ENCODE measurements around the gene OIT3. TPM values are rescaled to one million over a fixed set of nuclear protein-coding genes. Genes with fewer than 3 reads are reported as not detected.

Gene OIT3
- total RNA-seq, 1 donor from 2014 or later, result 5.5 TPM

DNA sequence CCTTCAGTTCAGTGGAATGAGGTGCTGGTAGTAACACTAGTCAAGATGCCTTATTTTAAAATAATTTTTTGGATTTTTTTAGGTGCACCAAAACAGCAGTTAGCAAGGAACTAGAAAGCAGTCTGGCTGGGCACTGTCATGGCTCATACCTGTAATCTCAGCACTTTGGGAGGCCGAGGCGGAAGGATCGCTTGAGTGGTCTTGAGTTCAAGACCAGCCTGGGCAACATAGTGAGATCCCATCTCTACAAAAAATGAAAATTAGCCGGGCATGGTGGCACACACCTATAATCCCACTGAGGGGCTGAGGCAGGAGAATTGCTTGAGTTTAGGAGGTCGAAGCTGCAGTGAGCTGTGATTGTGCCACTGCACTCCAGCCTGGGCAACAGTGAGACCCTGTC, 35.3 kb downstream of the OIT3 start:
- H3K36me3 Mint-ChIP-seq (ENCODE audit: low read depth, unreplicated experiment), result peaks cover 3% of the 10 kb centered on the region
- no peak for TF ChIP-seq CTCF (IDR thresholded peaks at IDR 0.05; ENCODE audit: unreplicated experiment)
- no peak overlapping the region for H3K4me3 Mint-ChIP-seq (ENCODE audit: unreplicated experiment)
- peaks cover 3% of the 10 kb centered on the region for H3K4me1 Mint-ChIP-seq (ENCODE audit: unreplicated experiment)
- no peaks in the 10 kb centered on the region for H3K27me3 Mint-ChIP-seq (ENCODE audit: unreplicated experiment)
- H3K27ac Mint-ChIP-seq (ENCODE audit: unreplicated experiment), result no peak overlapping the region
- no peaks in the 10 kb centered on the region for H3K9me3 Mint-ChIP-seq (ENCODE audit: unreplicated experiment)
- no peak for DNase-seq (ENCODE audit: low spot score)

DNA sequence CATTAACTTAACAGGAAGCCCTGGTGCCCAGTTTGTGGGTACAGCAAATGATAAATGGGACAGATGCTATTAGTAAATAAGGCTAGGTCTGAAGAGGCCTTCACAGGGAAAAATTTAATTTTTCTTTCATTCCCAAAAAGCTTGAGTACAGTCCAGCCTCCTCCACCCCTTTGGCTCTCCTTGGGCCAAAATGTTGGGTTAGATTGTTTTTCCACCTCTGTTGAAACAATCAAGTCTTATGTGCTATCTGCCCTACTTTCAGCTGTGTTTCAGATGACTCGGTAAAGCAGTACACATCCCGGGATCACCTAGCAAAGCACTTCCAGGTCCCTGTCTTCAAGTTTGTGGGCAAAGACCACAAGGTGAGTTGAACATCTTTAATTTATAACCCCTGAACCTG, 36.7 kb downstream of the OIT3 start:
- no peaks in the 10 kb centered on the region for H3K9me3 Mint-ChIP-seq (ENCODE audit: unreplicated experiment)
- no peak overlapping the region for H3K4me3 Mint-ChIP-seq (ENCODE audit: unreplicated experiment)
- H3K4me1 Mint-ChIP-seq (ENCODE audit: unreplicated experiment), result peaks cover 3% of the 10 kb centered on the region
- H3K36me3 Mint-ChIP-seq (ENCODE audit: low read depth, unreplicated experiment), result peaks cover 3% of the 10 kb centered on the region
- DNase-seq (ENCODE audit: low spot score), result no peak
- TF ChIP-seq CTCF (IDR thresholded peaks at IDR 0.05; ENCODE audit: unreplicated experiment), result no peak
- no peak overlapping the region for H3K27ac Mint-ChIP-seq (ENCODE audit: unreplicated experiment)
- no peaks in the 10 kb centered on the region for H3K27me3 Mint-ChIP-seq (ENCODE audit: unreplicated experiment)

- no peaks in the 10 kb centered on the region for H3K27me3 Mint-ChIP-seq (ENCODE audit: unreplicated experiment)
- no peak overlapping the region for H3K4me3 Mint-ChIP-seq (ENCODE audit: unreplicated experiment)
- no peak for TF ChIP-seq CTCF (IDR thresholded peaks at IDR 0.05; ENCODE audit: unreplicated experiment)
- H3K36me3 Mint-ChIP-seq (ENCODE audit: low read depth, unreplicated experiment), result peaks cover 9% of the 10 kb centered on the region
- no peak overlapping the region for H3K27ac Mint-ChIP-seq (ENCODE audit: unreplicated experiment)
- peaks cover 3% of the 10 kb centered on the region for H3K4me1 Mint-ChIP-seq (ENCODE audit: unreplicated experiment)
- DNase-seq (ENCODE audit: low spot score), result no peak
- no peaks in the 10 kb centered on the region for H3K9me3 Mint-ChIP-seq (ENCODE audit: unreplicated experiment)
These were observed 38.9 kb downstream of the OIT3 start for GRCh38 chr10:72932259-72933015.

- Mint-ChIP-seq H3K27me3 (ENCODE audit: unreplicated experiment) (no peaks in the 10 kb centered on the region), H3K9me3 (ENCODE audit: unreplicated experiment) (no peaks in the 10 kb centered on the region), H3K4me1 (ENCODE audit: unreplicated experiment) (peaks cover 8% of the 10 kb centered on the region), H3K36me3 (ENCODE audit: low read depth, unreplicated experiment) (peaks cover 9% of the 10 kb centered on the region), H3K4me3 (ENCODE audit: unreplicated experiment) (no peak overlapping the region), H3K27ac (ENCODE audit: unreplicated experiment) (no peak overlapping the region)
- DNase-seq (ENCODE audit: low spot score), result no peak
- no peak for TF ChIP-seq CTCF (IDR thresholded peaks at IDR 0.05; ENCODE audit: unreplicated experiment)
These were observed 41.8 kb downstream of the OIT3 start for GRCh38 chr10:72935361-72935760.

- Mint-ChIP-seq H3K27me3 (ENCODE audit: unreplicated experiment) (peaks cover 2% of the 10 kb centered on the region), H3K27ac (ENCODE audit: unreplicated experiment) (no peak overlapping the region), H3K9me3 (ENCODE audit: unreplicated experiment) (no peaks in the 10 kb centered on the region), H3K4me3 (ENCODE audit: unreplicated experiment) (no peak overlapping the region), H3K4me1 (ENCODE audit: unreplicated experiment) (peaks cover 8% of the 10 kb centered on the region), H3K36me3 (ENCODE audit: low read depth, unreplicated experiment) (no peaks in the 10 kb centered on the region)
- no peak for TF ChIP-seq CTCF (IDR thresholded peaks at IDR 0.05; ENCODE audit: unreplicated experiment)
- no peak for DNase-seq (ENCODE audit: low spot score)
These were observed 50.1 kb downstream of the OIT3 start for GRCh38 chr10:72943498-72944234.
